ENCODE data around the gene OSBPL8. TPM values are rescaled to one million over a fixed set of nuclear protein-coding genes. Genes with fewer than 3 reads are reported as not detected.

Gene OSBPL8
- polyA plus RNA-seq, 1 experiment: 31.2 TPM

- TF ChIP-seq, protein P1, sequence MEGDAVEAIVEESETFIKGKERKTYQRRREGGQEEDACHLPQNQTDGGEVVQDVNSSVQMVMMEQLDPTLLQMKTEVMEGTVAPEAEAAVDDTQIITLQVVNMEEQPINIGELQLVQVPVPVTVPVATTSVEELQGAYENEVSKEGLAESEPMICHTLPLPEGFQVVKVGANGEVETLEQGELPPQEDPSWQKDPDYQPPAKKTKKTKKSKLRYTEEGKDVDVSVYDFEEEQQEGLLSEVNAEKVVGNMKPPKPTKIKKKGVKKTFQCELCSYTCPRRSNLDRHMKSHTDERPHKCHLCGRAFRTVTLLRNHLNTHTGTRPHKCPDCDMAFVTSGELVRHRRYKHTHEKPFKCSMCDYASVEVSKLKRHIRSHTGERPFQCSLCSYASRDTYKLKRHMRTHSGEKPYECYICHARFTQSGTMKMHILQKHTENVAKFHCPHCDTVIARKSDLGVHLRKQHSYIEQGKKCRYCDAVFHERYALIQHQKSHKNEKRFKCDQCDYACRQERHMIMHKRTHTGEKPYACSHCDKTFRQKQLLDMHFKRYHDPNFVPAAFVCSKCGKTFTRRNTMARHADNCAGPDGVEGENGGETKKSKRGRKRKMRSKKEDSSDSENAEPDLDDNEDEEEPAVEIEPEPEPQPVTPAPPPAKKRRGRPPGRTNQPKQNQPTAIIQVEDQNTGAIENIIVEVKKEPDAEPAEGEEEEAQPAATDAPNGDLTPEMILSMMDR (IDR thresholded peaks at IDR 0.05; ENCODE audit: insufficient read depth, low read depth, low read length): no peak
- ChIA-PET POLR2A (no interaction called here), CTCF (interaction anchor here (0.9 to 1.1 kb wide), 2 partner anchors 10 to 74 kb away, joined by 3 to 5 read pairs; no protein-coding TSS in a partner anchor)
- no peaks in the 10 kb centered on the region for H3K27me3 ChIP-seq (ENCODE audit: control insufficient read depth, insufficient read depth, low read length)
- H3K4me3 ChIP-seq (ENCODE audit: low read depth, low read length): no peak overlapping the region
- H3K36me3 ChIP-seq (ENCODE audit: control insufficient read depth, insufficient read depth, low read length): no peaks in the 10 kb centered on the region
- no peak for DNase-seq (ENCODE audit: low read depth)
Observed at GRCh38 chr12:76530516-76530915, 29.1 kb downstream of the OSBPL8 start.

GRCh38 chr12:76529226-76529918, 30.2 kb downstream of the OSBPL8 start:
- H3K4me3 ChIP-seq (ENCODE audit: low read depth, low read length): no peak overlapping the region
- no peaks in the 10 kb centered on the region for H3K27me3 ChIP-seq (ENCODE audit: control insufficient read depth, insufficient read depth, low read length)
- POLR2A ChIA-PET: interaction anchor here (0.6 kb wide), 1 partner anchor 10 kb away, joined by 6 read pairs; no protein-coding TSS in a partner anchor
- TF ChIP-seq, protein P1 (IDR thresholded peaks at IDR 0.05; ENCODE audit: insufficient read depth, low read depth, low read length): no peak
- CTCF ChIA-PET: interaction anchor here (0.9 to 1.1 kb wide), 2 partner anchors 15 to 73 kb away, joined by 3 to 4 read pairs; no protein-coding TSS in a partner anchor
- H3K36me3 ChIP-seq (ENCODE audit: control insufficient read depth, insufficient read depth, low read length): no peaks in the 10 kb centered on the region
- no peak for DNase-seq (ENCODE audit: low read depth)

GRCh38 chr12:76523408-76523807, 36.2 kb downstream of the OSBPL8 start:
- DNase-seq (ENCODE audit: low read depth): no peak
- ChIA-PET POLR2A (no interaction called here), CTCF (no interaction called here)
- Histone ChIP-seq H3K27me3 (ENCODE audit: control insufficient read depth, insufficient read depth, low read length) (no peaks in the 10 kb centered on the region), H3K36me3 (ENCODE audit: control insufficient read depth, insufficient read depth, low read length) (no peaks in the 10 kb centered on the region), H3K4me3 (ENCODE audit: low read depth, low read length) (no peak overlapping the region)
- TF ChIP-seq, protein P1 (IDR thresholded peaks at IDR 0.05; ENCODE audit: insufficient read depth, low read depth, low read length): no peak

DNA sequence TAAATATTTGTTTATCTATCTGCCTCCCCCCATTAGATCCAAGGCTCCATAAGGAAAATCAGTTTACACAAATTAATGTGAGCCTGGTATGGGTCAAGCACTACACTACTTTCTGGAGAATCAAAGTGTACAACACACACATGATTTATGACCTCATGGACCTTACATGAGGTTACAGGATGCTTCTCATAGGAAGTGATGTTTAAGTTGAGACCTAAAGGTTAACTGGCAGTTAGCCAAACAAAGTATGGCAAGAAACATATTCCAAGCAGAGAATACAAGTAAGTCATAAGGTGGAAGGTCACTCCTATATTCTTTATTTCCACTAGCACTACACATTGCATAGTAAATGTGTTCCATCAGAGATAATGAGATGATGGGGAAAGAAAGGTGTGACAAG, 39.2 kb downstream of the OSBPL8 start:
- DNase-seq (ENCODE audit: low read depth): no peak
- H3K36me3 ChIP-seq (ENCODE audit: control insufficient read depth, insufficient read depth, low read length): no peaks in the 10 kb centered on the region
- no peak overlapping the region for H3K4me3 ChIP-seq (ENCODE audit: low read depth, low read length)
- TF ChIP-seq, protein P1 (IDR thresholded peaks at IDR 0.05; ENCODE audit: insufficient read depth, low read depth, low read length): no peak
- H3K27me3 ChIP-seq (ENCODE audit: control insufficient read depth, insufficient read depth, low read length): no peaks in the 10 kb centered on the region
- CTCF ChIA-PET: no interaction called here
- POLR2A ChIA-PET: no interaction called here

- POLR2A ChIA-PET: no interaction called here
- CTCF ChIA-PET: no interaction called here
Observed at GRCh38 chr12:76519538-76519937, 40.0 kb downstream of the OSBPL8 start.

More at GRCh38 chr12:76519538-76519937, 40.0 kb downstream of the OSBPL8 start:
- Histone ChIP-seq H3K36me3 (ENCODE audit: control insufficient read depth, insufficient read depth, low read length) (no peaks in the 10 kb centered on the region), H3K27me3 (ENCODE audit: control insufficient read depth, insufficient read depth, low read length) (no peaks in the 10 kb centered on the region), H3K4me3 (ENCODE audit: low read depth, low read length) (no peak overlapping the region)
- TF ChIP-seq, protein P1 (IDR thresholded peaks at IDR 0.05; ENCODE audit: insufficient read depth, low read depth, low read length): no peak
- DNase-seq (ENCODE audit: low read depth): no peak
